GM19023 (cell line): Measurements from ENCODE around the gene SIGLEC1.

ENCODE experiments used
- ATAC-seq: cut with Tn5 transposase; IDR thresholded peaks from one replicate; pipeline ENCODE4 v1.9.1; 2021; ENCODE audit warnings: mild to moderate bottlenecking, moderate library complexity; ENCODE audit not compliant: unreplicated experiment

The SIGLEC1 gene

GRCh38 chr20:3712279-3712873 is at the start of gene SIGLEC1:
TSS of gene SIGLEC1 (minus strand) at chr20:3712600. CDS start at chr20:3707128, 5,472 bp downstream.
- no peak for ATAC-seq

GRCh38 chr20:3760655-3761348 is 48.4 kb upstream of the SIGLEC1 start:
- ATAC-seq: no peak

- no peak for ATAC-seq
These were observed 47.5 kb upstream of the SIGLEC1 start for GRCh38 chr20:3759884-3760283.

- no peak for ATAC-seq
These were observed 47.0 kb upstream of the SIGLEC1 start for GRCh38 chr20:3759316-3759823.

- ATAC-seq: no peak
These were observed 46.2 kb upstream of the SIGLEC1 start for GRCh38 chr20:3758566-3758965.

GRCh38 chr20:3757268-3757667 is 44.9 kb upstream of the SIGLEC1 start:
- ATAC-seq: no peak

GRCh38 chr20:3755814-3756480 is 43.5 kb upstream of the SIGLEC1 start:
- ATAC-seq: no peak

GRCh38 chr20:3755269-3755668 is 42.9 kb upstream of the SIGLEC1 start:
- no peak for ATAC-seq

GRCh38 chr20:3754276-3754630 is 41.9 kb upstream of the SIGLEC1 start:
- no peak for ATAC-seq

GRCh38 chr20:3753501-3754275 is 41.3 kb upstream of the SIGLEC1 start:
- ATAC-seq: no peak

- ATAC-seq: no peak
These were observed 40.7 kb upstream of the SIGLEC1 start for GRCh38 chr20:3753098-3753497.

GRCh38 chr20:3752386-3752759 is 40.0 kb upstream of the SIGLEC1 start:
- no peak for ATAC-seq

GRCh38 chr20:3751675-3752385 is 39.4 kb upstream of the SIGLEC1 start:
- ATAC-seq: no peak

GRCh38 chr20:3751305-3751674 is 38.9 kb upstream of the SIGLEC1 start:
- ATAC-seq: no peak

- no peak for ATAC-seq
These were observed 37.5 kb upstream of the SIGLEC1 start for GRCh38 chr20:3749689-3750531.

GRCh38 chr20:3749087-3749688 is 36.8 kb upstream of the SIGLEC1 start:
- no peak for ATAC-seq

GRCh38 chr20:3748073-3748472 is 35.7 kb upstream of the SIGLEC1 start:
- ATAC-seq: no peak

- no peak for ATAC-seq
These were observed 35.1 kb upstream of the SIGLEC1 start for GRCh38 chr20:3747471-3747870.

GRCh38 chr20:3745686-3746173 is 33.3 kb upstream of the SIGLEC1 start:
- no peak for ATAC-seq
